HG02610 (cell line): ENCODE data around the gene HS6ST1.
A peak's percentile ranks its signal among the peaks of the same experiment; 100 is the strongest.

Source experiments
- ATAC-seq: cut with Tn5 transposase; IDR thresholded peaks from one replicate; pipeline ENCODE4 v1.9.1; 2021; ENCODE audit warnings: mild to moderate bottlenecking, moderate library complexity; ENCODE audit not compliant: unreplicated experiment

The HS6ST1 gene

DNA sequence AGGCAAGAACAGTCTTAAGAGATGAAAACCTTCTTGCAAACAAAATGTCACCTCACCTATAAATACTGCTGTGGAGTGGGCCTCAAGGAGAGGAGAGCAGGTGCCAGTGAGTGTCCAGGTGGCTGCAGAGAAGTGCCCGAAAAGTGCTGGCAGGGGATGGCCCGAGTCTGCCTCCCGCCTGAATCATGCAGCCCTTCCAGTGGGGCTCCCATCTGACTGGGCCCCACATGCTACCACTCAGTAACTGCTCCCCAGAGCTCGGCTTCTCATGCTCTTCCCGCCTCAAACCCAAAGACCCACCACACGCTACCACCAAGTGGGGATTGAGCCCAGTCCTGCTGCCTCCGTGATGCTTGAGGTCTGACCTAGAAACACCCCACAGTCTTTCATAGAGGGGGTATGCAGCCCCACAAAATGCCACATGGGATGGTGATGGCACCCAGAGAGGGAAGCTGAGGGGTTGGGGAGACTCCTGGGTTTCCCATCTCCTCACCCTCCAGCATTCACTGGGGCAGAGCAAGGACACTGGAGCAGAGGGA, 7.4 kb downstream of the HS6ST1 start:
- ATAC-seq, result no peak

DNA sequence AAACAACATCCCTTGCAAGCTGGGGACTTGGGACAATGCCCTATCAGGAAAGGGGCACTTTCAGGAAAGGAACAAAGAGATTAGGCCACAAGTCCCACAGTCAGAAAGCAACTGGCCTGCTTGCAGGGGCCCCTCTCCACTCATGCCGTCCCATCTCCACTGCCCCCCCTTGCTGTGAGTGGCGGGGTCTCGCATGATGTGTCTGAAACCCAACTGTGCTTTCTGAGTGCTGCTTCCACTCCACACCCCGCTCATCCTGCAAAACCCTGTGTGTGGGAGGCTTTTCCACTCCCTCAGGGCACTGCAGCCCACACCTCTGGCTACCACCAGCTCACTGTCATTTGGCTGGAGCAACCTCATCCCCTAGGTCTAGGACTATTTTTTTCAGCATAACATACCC, 7.9 kb downstream of the HS6ST1 start:
- no peak for ATAC-seq

DNA sequence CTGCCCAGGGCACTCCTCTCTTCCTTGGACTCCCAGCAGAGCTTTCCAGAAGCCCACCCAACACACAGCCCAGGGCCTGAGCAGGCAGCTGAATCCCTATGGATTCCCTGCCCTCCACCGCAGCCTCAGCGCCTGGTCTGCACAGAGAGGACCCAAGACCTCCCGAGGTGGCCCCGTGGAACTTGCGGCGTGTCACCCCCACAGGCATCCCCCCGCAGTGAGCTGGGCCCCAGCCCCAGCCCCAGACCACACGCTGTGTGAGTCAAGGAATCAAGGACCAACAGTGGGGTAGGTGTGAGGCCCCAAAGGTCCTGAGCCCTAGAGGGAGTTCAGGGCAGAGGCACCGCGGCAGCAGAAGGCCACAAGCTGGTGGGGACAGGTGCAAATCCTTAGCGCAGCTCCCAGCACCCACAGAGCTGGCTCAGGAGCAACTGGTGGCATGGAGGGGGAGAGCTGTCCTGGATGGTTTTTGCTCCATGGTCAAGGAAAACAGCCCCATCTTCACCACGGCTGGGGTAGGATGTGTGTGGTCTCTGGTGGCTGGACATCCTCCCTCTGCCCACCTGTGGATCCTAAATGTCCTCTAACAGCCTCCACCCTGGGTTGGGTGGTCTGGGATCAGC, 8.5 kb downstream of the HS6ST1 start:
- ATAC-seq, result no peak

DNA sequence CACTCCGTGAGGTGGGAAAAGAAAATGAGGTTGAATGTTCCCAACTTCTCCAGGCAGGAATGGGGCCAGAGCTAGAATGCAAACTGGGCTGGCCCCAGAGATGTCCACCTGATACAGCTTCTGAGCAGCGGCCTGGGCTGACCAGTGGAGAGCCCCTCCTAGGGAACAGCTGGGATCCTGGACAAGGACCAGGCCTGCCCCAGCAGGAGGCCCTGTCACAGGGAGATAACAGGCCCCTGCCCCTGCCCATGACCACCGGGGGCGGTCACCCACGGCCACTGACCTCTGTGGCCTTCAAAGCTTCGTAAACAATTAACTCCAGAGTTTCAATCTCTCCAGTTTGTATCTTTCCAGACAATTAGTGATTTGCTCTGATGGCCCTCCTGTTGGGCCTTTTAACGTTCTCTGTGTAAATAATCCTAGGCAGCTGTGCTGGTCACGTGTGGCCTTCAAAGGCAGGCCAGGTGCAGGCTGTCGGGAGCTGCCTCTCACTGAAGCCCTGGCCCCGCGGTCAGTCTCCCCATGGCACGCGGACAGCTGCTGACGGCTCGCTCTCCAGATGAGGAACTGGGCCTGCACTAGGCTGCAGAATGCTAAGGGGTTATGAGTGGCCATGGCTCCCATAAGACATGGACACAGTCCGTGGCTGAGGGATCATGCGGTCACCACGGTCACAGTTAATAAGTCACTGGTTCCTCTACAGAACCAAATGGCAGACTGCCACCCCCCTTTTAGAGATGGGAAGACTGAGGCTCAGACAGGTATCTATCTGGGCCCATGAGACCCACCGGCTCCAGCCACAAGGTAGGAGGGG, 9.2 kb downstream of the HS6ST1 start:
- no peak for ATAC-seq

DNA sequence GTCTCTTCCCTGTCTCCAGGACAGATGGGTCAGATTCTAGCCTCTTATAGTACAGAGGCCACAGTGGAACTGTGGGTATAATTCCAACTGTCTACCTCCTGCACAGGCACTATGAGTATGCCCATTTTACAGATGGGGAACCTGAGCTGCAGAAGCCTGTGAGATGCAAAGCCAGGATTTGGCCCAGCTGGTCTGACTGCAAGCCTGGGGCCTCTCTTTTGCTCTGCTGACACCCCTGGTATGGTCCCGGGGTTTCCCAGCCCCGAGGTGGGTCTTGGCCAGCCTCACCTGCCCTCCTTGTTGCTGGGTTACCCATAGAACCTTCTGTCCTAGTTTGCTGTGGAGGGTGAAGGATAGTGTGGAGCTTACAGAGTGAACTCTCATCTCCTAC, 9.8 kb downstream of the HS6ST1 start:
- ATAC-seq, result no peak

DNA sequence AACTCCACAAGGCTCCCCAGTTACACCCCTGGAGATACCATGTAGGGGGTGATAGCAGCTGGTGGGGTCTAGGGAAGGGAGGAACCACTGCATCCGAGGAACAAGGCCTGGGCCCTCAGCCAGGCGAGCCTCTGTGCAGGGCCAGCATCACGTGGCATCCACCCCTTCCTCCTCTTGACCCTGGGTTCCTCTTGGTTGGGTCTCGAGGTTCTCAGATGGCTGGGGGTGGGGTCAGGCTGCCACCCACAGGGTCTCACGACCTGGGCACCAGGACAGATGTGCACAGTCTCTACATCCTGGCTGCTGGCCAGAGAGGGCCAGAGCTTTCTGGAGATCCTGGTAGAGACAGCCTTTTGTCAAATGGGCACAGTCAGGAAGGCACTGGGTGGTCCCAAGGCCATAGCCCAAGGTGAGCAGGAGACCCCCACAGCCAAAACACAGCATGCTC, 10.4 kb downstream of the HS6ST1 start:
- no peak for ATAC-seq

DNA sequence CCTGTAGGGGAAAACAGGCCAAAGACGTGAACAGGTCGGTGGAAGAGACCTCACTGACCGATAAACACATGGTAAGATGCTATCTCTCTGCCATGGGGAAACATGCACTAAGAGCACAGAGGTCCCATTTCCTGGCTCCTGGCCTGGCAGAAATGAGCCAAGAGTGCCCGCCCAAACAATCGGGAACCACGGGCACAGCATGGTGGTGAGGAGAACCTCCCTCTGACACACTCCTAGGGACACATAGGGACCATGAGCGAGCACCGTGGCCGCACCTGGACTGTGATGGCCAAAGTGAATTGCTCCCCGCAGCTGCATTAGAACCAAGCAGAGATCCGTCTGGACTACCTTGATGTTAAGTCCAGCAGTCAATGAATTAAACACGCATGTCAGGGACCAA, 11.1 kb downstream of the HS6ST1 start:
- ATAC-seq, result no peak

DNA sequence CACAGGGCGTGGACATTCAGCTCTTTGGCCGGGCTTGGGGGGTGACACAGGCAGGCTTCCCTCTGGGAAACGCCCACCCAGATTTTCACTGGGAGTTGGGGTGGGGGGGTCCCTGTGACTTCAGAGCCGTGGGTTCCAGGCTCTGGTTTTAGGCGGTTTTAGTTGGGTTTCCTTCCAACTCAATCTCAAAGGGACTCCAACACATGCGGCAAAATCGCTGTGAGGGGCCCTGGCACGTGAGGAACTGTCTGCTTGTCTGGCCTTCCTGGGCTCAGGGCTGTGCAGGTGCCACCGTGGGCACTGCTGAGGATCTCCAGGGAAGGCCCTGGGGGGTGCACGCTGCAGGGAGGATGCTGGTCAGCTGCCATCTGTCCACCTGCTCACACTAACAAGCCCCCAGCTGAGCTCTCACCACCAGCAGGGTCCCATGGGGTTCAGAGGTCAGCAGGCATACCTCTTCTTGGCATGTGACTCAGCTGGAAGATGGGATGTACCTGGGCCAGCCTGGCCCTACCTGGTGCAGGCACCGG, 11.7 kb downstream of the HS6ST1 start:
- no peak for ATAC-seq

DNA sequence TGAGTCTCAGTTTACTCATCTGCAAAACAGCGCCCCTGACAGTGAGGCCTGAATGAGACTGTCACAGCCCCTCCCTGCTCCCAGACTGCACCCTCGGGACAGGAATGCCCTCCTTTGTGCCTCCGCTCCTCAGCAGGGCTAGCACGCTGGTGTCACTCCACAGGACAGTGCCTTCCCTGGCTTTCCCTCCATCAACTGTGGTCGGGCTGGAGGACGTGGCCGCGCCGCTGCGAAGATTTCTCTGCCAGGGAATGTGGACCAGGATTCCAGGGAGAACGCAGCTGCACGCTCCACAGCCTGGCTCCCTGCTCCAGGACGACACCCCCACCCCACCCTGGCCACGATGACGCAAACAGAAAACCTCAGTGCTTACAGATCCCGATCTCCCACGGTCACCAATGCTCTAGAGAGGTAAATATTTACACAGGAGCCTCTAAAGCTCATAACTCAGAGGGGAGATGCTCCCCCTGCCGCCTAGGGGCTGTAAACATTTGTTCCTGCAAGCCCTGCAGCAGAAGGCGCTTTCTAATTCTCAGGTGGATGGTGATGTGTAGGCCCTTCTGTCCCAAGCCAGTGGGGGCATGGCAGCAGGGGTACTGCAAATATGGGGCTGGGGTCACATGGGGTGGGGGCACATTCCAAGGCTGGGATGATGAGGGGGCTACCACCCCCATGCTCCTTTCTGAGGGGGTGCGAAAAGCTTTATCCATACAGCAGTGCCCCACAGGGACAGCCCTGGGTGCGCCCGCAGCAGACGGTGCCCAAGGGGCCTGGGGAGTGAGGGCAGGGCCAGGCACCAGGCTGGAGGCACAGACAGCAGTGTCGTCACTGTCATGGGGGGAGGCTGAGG, 12.4 kb downstream of the HS6ST1 start:
- no peak for ATAC-seq

DNA sequence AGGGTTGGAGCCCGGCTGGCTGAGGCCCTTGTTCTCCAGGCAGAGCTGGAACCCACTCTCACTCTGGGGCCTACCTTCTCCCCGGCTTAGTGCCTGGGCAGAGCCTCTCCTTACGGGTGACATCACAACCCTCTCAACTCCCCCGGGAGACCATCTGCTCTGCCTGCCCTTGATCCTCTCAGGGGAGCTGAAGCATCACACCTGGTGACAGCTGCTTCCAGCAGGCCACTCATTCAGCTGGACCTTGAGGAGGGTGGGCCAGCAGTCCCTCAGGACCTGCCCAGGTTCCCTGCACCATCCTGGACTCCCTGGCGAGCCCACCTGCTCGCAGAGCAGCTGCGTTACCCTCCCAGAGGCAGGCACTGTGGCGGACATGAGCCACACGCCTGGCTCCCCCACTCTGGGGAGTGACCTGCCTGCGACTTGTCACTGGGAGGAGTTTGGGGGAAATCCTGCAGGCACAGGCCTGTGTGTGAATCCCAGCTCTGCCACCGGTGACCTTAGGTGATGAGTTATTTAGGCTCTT, 13.1 kb downstream of the HS6ST1 start:
- peak; percentile 80 for ATAC-seq

DNA sequence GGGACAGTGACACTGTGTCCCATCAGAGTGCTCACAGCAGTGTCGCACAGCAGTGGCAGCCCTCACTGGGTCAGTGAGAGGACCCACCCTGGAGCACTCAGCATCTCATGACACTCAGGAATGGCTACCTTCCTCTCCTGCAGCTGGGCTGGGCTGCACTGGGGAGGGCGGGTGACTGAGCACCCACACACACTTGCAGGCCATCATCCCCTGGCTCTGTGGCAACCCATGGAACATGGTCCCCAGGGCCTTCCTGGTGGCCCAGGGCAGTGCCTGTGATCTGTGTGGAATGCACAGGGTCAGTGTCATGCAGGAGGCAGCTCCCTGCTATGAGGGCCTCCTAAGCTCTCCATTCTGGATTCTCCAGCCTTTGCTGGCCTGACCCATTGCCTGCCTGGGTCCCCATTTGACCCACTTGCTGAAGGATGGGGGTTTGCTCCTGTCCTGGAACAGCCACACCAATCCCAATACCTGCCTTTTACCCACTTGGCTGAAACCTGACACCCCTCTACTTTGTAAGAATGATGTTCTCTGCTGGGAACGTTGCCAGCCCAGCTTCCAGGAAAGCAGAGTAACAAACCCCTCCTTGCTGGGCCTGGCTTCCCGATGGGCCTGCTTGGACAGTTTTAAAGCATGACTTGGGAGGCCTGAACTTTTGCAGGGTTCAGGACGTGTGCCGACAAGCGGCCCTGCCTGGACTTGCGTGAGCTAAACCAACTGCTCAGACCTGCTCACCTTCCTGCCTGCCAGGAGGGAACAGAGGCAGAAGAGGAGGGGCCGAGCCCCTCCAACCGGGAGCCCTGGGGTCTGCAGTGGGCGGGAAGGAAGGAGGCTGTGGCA, 13.7 kb downstream of the HS6ST1 start:
- no peak for ATAC-seq

DNA sequence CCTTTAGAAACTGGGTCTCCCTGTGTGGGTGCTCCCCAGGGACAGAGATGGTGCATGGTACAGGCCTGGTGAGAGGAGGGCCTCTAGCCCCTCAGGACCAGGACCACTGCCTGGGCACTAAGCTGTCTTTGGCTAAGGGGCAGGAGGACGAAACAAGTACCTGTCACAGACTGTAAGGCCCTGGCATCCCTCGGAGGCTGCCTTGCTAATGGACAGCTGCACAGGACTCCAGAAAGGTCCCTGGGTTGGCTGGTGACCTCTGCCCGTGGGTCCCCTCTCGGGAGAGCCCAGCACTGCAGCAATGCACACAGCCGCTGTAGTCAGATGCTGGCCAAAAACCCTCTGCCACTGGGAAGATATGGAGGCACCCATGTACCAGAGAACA, 14.3 kb downstream of the HS6ST1 start:
- ATAC-seq, result no peak

DNA sequence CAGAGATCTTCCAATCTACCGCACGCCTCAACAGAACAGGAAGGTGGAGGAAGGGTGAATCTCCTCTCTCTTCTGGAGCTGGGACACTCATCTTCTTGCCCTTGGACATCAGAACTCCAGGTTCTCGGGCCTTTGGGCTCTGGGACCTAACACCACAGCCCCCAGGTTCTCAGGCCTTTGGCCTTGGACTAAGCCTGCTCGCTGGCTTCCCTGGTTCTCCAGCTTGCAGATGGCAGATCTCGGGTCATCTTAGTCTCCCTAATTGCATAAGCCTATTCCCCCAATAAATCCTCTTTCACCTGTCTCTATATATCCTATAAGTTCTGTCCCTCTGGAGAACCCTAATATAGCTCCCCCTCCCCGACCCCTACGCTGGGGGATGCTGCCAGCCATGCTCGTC, 14.8 kb downstream of the HS6ST1 start:
- ATAC-seq, result no peak

DNA sequence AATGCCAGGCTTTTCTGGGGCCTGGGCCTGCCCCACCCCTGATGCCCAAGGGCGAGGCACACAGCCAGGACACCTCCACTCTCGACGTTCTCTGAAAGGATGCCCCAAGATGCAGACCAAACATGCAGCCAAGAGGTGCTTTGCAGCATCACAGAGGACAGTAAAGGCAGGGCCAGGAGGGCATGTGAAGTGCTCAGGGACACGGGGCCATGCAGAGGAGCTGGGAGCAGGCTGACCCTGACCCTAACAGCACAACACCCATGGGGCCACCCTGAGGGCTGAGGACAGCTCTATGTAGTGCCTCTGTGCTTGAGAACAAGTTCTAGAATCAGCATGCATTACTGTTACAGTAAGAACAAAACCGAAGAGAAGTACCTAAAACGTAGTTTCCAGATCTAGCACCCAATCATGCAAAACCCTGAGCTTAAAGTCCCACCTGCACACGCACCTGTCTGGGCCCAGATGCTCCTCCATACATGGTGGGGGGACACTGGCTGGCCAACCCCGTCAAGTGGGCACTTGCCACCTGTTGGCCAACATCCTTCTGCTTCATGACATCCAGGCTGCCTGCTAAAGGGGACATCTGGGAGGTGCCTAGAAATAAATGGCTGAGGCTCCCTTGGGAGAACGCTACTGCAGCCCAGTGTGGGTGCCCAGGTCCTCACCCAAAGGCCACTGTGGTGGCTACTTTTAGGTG, 15.4 kb downstream of the HS6ST1 start:
- ATAC-seq, result no peak

DNA sequence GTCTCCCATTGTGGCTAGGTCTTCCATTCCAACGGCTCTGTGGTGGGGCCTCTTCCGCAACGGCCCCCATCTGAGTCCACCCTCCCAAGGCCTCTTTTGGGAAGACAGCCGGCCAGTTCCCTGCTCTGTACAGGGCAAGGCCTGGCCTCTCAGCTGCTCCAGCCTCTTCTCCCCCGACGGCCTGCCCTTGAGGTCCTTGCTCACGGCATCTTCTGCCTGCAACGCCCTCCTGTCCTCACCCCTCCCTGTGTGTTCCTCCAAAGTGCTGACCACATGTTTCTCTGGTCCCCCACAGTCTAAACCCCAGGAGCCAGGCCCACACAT, 16.0 kb downstream of the HS6ST1 start:
- ATAC-seq, result no peak

DNA sequence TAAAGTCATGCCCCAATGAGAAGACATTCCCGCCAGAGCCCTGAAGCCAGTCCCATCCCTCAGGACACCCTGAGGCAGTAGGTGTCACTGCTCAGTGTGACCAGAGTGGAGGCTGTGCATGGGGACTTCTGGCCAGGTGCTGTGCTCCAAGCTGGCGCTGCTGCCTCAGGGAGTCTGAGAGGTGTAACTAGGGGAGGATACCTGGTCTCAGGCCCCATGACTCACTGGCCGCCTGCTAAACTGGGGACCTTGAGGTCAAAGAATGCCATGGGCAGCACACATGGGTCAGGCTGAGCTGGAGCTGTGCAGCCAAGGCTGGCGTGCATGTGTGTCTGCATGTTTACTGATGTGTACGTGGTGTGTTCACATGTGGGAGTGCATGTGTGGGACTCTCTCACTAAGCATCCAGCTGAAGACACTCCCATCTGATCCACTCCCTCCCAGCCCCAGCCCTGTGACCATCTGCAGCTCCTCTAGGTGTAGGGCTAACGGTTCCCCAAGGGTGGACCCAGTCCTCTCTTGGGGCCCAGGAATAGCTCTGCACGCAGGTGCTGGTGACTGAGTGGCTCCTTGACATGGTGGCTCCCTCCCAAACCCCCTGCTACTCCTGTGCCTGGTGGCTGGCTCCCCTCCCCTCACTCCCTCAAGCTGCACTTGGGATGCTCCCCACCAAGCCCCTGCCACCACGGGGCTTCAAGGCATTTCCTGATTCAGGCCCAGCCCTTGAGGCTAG, 16.5 kb downstream of the HS6ST1 start:
- no peak for ATAC-seq

DNA sequence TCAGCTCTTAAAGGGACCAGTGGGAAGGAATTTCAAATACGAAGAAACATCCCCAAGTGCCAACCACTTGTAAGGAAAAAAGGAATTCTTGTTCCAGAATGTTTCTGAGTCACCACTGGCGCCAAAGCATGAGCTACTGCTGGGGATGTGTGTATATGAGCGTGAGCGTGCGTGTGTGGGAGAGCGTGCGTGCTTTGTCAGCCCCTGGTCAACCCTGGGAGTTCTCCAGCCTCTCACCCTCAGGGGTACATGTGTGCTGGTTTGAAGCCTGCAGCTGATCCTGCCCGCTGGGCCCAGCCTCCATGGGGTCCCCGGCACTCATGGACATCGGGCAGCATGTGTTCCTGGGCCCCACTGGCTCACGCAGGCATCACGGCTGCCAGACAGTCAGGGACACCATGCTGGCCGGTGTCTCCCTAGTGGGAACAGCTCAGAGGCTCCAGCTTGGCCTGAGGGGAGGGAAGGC, 17.1 kb downstream of the HS6ST1 start:
- ATAC-seq, result no peak

DNA sequence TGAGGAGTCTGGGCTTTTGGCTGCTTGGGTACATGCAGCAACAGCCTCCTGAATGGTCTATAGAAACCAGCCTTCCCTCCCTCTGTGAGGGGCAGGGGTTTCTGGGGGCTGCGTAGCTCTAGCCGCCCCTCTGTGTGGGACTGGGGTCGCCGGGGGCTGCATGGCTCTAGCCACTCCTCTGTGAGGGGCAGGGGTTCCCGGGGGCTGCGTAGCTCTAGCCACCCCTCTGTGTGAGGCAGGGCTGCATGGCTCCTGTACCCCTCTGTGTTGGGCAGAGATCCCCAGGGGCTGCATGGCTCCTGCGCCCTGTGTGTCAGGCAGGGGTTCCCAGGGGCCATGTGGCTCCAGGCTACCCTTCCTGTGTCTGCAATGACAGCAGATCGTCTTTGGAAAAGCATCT, 17.6 kb downstream of the HS6ST1 start:
- ATAC-seq, result no peak
